Measurements from ENCODE around the gene PSTK.
A peak's percentile ranks its signal among the peaks of the same experiment; 100 is the strongest.

Gene PSTK

GRCh38 chr10:122980209-122981065, at the start of gene PSTK:
Gene PSTK (plus strand): TSS chr10:122980401. CDS start chr10:122980480, 79 bp downstream.
- peak; percentile 76 for DNase-seq (ENCODE audit: low read depth)

GRCh38 chr10:122931088-122931906, 48.9 kb upstream of the PSTK start:
- DNase-seq (ENCODE audit: low read depth) = no peak

- no peak for DNase-seq (ENCODE audit: low read depth)
These were observed 40.9 kb upstream of the PSTK start for GRCh38 chr10:122939133-122939855.

GRCh38 chr10:122939856-122940543, 40.2 kb upstream of the PSTK start:
- no peak for DNase-seq (ENCODE audit: low read depth)

- no peak for DNase-seq (ENCODE audit: low read depth)
These were observed 30.9 kb upstream of the PSTK start for GRCh38 chr10:122949296-122949695.

GRCh38 chr10:122953902-122954730, 26.1 kb upstream of the PSTK start, which contains the start of gene C10orf88:
Gene C10orf88 (minus strand): TSS chr10:122954227. CDS start chr10:122954178, 49 bp downstream.
- DNase-seq (ENCODE audit: low read depth) = peak; percentile 96

GRCh38 chr10:122954731-122955050, 25.5 kb upstream of the PSTK start:
- DNase-seq (ENCODE audit: low read depth) = no peak

GRCh38 chr10:122955892-122956291, 24.3 kb upstream of the PSTK start:
- no peak for DNase-seq (ENCODE audit: low read depth)

GRCh38 chr10:122957474-122957873, 22.7 kb upstream of the PSTK start:
- DNase-seq (ENCODE audit: low read depth) = no peak

GRCh38 chr10:122962405-122962804, 17.8 kb upstream of the PSTK start:
- DNase-seq (ENCODE audit: low read depth) = no peak

GRCh38 chr10:122966879-122967278, 13.3 kb upstream of the PSTK start:
- no peak for DNase-seq (ENCODE audit: low read depth)

- DNase-seq (ENCODE audit: low read depth) = no peak
These were observed 11.5 kb upstream of the PSTK start for GRCh38 chr10:122968698-122969097.

- no peak for DNase-seq (ENCODE audit: low read depth)
These were observed 6.2 kb upstream of the PSTK start for GRCh38 chr10:122974023-122974422.

GRCh38 chr10:122974543-122975064, 5.6 kb upstream of the PSTK start:
- DNase-seq (ENCODE audit: low read depth) = no peak

GRCh38 chr10:122981066-122981464, 864 bp downstream of the PSTK start:
- DNase-seq (ENCODE audit: low read depth) = no peak

- no peak for DNase-seq (ENCODE audit: low read depth)
These were observed 3.7 kb downstream of the PSTK start for GRCh38 chr10:122983898-122984297.

- DNase-seq (ENCODE audit: low read depth) = no peak
These were observed 4.5 kb downstream of the PSTK start for GRCh38 chr10:122984708-122985107.

- no peak for DNase-seq (ENCODE audit: low read depth)
These were observed 6.1 kb downstream of the PSTK start for GRCh38 chr10:122986335-122986734.

- DNase-seq (ENCODE audit: low read depth) = no peak
These were observed 8.3 kb downstream of the PSTK start for GRCh38 chr10:122988501-122988900.

GRCh38 chr10:122990278-122990677, 10.1 kb downstream of the PSTK start:
- DNase-seq (ENCODE audit: low read depth) = no peak

All from stimulated activated CD8-positive, alpha-beta memory T cell treated with anti-CD3 and anti-CD28 coated beads, Interleukin-12 subunit alpha, Interleukin-12 subunit beta, amount 100 ng/mL, for 1 hour (primary cell).